ENCODE data around the gene RASGRF2.
A peak's percentile ranks its signal among the peaks of the same experiment; 100 is the strongest.

The RASGRF2 gene

GRCh38 chr5:80951366-80951765, 8.8 kb upstream of the RASGRF2 start:
- DNase-seq (ENCODE audit: low read depth, low spot score), result no peak

DNA sequence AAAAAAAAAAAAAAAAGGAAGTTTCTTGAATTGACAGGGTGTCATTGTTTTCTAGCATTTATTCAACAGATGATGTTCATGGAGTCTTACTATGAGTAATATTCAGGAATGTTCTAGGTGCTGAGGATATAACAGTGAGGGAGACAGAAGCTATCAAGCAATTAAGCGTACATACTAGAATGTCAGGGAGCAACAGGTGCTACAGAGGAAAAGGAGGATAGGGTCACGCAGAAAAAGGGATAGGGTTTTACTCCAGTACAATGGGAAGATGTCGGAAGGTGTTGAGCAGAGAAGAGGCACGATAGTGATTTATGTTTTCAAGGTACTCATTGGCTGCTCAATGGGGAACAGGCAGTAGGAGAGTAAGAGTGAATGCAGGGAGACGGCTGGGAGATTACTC, 6.6 kb upstream of the RASGRF2 start:
- DNase-seq (ENCODE audit: low read depth, low spot score), result no peak

- DNase-seq (ENCODE audit: low read depth, low spot score), result no peak
Observed at GRCh38 chr5:80955082-80955590, 5.0 kb upstream of the RASGRF2 start.

DNA sequence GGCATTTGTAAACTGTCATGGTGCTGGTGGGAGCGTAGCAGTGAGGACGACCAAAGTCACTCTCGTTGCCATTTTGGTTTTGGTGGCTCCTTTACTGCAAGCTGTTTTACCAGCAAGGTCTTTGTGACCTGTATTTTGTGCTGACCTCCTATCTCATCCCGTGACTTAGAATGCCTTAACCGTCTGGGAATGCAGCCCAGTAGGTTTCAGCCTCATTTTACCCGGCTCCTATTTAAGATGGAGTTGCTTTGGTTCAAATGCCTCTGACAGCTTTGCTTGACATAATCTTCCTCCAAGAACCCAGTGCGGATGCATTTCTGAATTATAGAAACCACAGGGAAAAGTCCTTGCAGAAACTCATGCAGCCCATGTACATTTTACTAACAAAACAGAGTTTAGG, 3.9 kb upstream of the RASGRF2 start:
- no peak for DNase-seq (ENCODE audit: low read depth, low spot score)

- DNase-seq (ENCODE audit: low read depth, low spot score), result peak; percentile 86
Observed at GRCh38 chr5:80957031-80957761, 3.0 kb upstream of the RASGRF2 start.

DNA sequence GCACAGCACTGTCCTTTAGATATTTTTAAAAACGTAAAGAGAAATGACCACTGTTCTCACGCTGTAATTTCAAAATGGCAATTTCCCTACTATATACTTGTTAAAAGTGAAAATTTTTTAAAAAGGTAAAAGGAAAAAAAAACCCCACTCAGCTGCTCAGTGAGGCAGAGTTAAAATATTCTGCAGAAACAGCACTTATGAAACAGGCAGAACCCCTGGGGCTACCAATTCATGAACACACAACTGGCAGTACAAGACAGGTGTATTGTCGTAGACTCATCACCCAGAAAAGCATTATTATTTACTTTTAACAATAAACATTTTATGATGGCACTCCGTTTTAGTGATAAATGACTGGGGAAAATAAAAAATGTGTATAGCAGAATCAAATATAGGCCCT, 1.5 kb upstream of the RASGRF2 start:
- no peak for DNase-seq (ENCODE audit: low read depth, low spot score)

DNA sequence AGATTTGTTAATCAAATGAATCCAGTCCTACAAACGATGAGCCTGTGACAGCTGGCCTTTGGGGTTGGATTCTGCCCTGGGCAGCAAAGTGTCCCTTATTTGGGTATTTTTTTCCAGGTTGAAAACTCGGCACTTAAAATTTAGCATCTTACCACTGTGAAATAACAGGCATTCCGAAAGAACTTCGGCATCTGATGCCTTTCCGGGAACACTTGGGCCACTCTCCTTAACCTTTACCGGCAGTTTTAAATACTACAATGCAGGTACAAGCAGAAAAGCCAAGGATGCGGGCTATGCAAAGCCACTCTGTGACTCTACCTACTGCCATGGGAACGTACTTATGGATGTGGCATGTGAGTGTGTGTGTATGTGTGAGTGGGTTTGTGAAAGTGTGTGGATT, 1.0 kb upstream of the RASGRF2 start:
- no peak for DNase-seq (ENCODE audit: low read depth, low spot score)

DNA sequence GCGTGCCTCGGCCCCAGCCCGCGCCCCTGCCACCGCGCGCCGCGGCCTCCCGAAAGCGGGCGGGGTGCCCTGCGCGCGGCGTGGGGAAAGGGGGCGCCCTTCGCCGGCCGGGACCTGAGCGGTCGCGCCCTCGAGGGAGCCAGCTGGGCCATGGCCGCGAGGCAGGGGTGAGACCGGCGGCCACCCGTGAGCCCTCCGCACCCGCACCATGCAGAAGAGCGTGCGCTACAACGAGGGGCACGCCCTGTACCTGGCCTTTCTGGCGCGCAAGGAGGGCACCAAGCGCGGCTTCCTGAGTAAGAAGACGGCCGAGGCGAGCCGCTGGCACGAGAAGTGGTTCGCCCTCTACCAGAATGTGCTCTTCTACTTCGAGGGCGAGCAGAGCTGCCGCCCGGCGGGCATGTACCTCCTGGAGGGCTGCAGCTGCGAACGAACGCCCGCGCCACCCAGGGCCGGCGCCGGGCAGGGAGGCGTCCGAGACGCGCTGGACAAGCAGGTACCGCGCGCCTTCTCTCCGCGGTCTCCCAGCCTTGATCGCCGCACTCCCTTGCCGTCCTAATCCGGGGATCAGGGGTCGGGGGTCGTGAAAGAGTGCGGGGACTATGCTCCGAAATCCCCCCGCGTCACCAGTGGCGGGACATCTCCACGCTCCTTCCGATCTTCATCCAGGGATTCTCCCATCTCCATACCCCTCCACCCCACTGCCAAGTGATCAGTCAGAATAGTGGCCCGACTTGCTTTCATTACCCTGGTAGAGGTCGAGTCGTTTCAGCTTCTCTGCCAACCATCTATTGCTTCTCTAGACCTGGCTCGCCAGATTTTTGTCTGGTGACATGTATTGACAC, 590 bp downstream of the RASGRF2 start:
- DNase-seq (ENCODE audit: low read depth, low spot score), result no peak

- DNase-seq (ENCODE audit: low read depth, low spot score), result no peak
Observed at GRCh38 chr5:80961376-80962281, 1.5 kb downstream of the RASGRF2 start.

DNA sequence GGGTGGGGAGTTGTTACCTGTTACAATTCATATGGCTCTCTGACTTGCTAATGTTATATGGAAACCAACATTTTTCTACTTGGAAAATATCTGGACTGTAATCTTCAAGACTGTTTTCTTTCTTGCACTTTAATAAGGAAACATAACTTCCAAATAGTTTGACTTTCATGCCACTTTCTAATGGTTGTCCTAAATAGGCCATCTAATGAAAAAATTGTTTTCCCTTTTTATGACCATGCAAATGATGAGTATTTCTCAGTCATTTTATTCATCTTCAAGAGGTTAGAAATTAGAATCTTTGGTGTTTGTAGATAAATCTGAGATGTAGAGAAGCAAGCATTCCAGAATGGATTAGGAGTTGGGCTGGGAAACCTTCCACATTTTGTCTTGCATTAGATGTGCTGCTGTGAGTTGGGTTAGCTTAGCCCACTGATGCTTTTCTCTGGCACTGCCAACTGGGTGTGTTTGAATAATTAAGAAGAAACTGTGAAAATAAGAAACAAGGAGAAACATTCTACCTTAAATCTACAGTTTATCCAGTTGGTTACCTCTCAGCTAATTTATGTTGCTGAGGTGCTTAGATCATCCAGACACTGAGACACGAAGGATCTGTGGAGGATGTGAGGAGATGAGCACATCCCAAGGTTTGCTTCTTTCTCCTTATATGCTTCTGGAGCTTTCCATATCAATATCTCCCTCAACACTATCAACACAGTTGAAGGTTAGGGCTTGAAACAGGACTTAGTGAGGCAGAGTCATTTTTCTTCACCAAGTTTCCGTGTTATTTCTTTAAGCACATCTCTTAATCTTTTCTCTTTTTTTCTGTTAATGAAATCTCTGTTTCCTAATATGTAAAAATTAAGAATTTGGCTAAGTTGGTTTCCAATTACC, 2.7 kb downstream of the RASGRF2 start:
- DNase-seq (ENCODE audit: low read depth, low spot score), result no peak

GRCh38 chr5:80963521-80963895, 3.3 kb downstream of the RASGRF2 start:
- DNase-seq (ENCODE audit: low read depth, low spot score), result no peak

DNA sequence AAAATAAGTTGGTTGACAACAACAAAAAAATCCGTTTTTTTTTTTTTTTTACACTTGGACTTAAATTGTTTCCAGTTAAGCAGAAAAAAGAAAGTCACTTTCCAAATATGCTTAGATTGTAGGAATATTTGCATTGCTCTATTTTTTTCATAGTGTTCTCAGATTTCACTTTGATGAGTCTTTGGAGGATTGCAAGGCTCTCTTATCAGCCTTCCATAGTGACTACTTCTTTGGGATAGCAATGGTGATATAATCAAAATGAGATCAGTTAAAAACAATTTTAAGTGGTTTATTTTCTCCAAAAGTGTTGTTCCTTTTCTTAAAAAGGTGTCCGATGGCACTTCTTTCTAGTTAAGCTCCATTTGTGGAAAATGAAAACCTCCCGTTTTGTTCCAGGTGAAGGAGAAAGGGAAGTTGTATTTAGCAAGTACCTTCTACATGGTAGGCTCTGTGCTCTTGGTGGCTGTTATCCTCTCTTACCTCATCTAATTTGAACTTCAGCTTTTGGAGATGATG, 3.9 kb downstream of the RASGRF2 start:
- DNase-seq (ENCODE audit: low read depth, low spot score), result no peak

GRCh38 chr5:80964491-80964890, 4.3 kb downstream of the RASGRF2 start:
- no peak for DNase-seq (ENCODE audit: low read depth, low spot score)

GRCh38 chr5:80964919-80965318, 4.8 kb downstream of the RASGRF2 start:
- DNase-seq (ENCODE audit: low read depth, low spot score), result no peak

GRCh38 chr5:80967500-80968181, 7.5 kb downstream of the RASGRF2 start:
- no peak for DNase-seq (ENCODE audit: low read depth, low spot score)

- DNase-seq (ENCODE audit: low read depth, low spot score), result no peak
Observed at GRCh38 chr5:80973027-80973426, 12.9 kb downstream of the RASGRF2 start.

DNA sequence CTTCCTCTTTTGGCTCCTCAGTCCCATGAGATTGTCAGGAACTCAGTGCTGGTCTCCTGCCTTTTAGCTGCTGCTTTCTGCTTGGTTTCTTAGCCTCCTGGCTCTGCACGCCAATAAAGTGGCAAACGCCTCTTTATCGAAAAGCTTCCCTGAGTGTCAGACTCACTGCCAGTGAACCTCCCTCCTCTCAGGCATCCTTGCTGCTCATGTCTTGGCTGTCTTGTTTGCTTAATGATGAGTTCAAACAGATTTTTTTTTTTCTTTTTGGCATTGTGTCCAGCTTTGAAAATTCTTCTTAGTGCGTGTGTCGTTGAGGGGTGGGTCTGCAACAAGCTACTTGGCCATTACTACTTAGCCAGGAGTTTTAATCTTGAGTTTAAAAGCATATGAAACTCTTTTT, 14.9 kb downstream of the RASGRF2 start:
- DNase-seq (ENCODE audit: low read depth, low spot score), result no peak

DNA sequence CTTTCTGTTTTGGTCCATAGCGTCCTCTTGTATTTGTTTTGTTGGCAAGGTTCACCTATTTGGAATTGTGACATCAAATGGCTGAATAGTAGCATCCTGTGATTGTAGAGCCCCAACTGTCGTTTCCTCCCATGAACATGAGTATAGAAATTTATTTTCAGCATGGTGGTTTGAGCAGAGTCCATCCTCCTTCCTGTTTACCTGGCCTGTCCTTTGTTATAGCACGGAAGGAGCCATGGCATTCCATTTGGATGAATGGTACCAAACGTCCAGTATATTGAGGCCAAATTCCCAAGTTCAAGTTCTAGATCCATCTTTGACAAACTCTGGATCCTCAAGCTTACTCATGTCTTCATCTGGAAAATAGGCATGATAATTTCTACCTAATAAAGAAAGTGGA, 16.8 kb downstream of the RASGRF2 start:
- DNase-seq (ENCODE audit: low read depth, low spot score), result no peak

DNA sequence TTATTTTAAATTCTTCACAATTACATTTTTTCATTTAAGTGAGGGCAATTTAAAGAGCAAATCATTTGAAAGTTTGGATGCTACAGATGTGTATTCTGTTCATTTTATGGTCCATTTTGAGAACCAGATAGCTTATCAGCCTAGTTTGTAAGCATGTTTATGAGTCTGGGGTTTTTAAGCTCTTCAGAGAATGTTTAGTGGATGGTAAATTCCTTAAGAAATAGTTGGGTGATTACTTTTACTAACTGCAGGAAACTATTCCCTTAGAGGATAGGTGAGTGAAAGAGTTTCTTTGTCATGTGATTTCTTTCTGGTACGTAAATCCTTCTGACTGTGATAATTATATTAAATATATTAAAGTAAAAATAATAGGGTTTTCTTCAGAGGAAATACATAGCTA, 17.6 kb downstream of the RASGRF2 start:
- no peak for DNase-seq (ENCODE audit: low read depth, low spot score)

- no peak for DNase-seq (ENCODE audit: low read depth, low spot score)
Observed at GRCh38 chr5:80978772-80979317, 18.7 kb downstream of the RASGRF2 start.

All from iPS DF 19.7 (cell line).